Activated CD4-positive, alpha-beta T cell treated with anti-CD3 and anti-CD28 coated beads, Interleukin-2, amount 50 U/mL, for 1 hour (primary cell): ENCODE data around the gene TBC1D12.
"Not testable (repeated sequence)": the region's sequence is repeated elsewhere in the genome, so short reads cannot be mapped to it uniquely, and the experiment has no call there.

Source experiments
- DNase-seq: peaks from one replicate; pipeline ENCODE4 v3.0.0-alpha.2; 2020

Gene TBC1D12

DNA sequence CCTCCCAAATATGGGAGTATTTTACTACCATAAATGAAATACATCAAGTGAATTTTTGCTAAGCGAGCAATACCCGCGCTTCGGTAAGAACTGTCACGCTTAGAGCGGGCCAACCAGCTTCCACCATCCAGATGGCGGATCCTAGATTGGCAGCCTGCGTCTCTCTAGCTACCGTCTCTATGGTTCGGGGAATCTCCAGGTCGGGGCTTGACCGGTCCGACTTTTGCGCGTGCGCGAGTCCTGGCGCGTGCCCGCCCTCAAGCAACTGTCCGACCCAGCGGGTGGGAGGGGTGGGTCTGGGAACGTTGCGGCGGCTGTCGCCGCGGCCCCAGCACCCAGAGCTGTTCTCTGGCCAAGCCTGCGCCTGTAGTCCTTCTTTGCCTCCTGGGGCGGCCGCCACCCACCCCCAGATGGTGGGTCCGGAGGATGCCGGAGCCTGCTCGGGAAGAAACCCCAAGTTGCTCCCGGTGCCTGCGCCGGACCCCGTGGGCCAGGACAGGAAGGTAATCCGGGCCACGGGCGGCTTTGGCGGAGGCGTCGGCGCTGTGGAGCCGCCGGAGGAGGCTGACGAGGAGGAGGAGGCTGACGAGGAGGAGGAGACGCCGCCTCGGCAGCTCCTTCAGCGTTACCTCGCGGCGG lies at the start of gene TBC1D12:
Gene TBC1D12, plus strand, starts transcription at position 338 of the 639 bp plus-strand sequence. Its CDS starts 73 bp downstream, at position 411.
- peak; percentile 3 for DNase-seq

DNA sequence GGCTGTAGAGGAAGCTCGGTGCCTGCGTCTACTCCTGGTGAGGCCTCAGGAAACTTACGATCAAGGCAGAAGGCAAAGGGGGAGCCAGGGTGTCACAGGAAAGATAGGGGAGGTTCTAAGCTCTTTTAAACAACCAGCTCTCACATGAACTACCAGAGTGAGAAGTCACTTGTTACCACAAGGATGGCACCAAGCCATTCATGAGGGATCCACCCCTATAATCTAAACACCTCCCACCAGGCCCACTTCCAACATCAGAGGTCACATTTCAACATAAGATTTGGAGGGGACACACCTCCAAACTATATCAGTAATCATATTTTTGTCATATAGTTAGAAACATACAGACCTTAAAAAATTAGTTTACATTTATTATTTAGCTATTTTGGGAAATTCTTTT lies 49.0 kb upstream of the TBC1D12 start:
- DNase-seq, result no peak

DNA sequence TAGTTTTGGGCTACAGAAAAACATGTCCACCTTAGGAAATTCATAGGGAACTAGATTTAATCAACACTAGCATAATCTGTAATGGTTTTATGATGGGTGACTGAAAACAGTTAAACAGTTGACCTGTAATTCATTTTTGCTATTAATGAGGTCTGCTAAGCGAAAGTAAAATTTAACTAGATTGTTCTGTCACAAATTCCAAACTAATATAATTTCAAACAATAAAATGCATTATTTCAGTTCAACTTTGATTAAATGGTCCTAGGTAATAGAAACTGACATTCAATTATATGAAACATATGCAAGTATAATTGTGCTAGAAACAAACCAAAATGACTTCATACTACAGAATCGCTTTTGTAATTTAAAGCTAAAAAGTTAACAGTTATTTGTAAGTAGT lies 46.5 kb upstream of the TBC1D12 start:
- DNase-seq, result no peak

DNA sequence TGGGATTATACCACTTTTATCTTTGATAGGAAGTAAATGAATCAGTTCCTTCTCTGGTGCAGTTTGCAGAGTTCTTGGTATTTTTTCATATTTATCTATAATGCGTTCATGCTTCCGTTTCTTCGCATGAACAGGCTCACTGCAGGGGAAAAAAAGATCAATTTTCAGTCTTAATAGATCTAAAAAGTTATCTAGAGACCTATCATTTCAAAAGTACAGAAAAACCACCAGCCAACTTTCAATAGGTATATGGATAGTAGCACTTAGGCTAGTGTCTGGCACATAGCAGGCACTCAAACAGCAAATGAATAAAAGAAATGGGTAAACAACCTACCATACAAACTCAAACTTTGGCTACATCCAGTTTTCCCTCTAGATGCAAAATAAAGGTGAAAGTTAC lies 45.1 kb upstream of the TBC1D12 start:
- no peak for DNase-seq

DNA sequence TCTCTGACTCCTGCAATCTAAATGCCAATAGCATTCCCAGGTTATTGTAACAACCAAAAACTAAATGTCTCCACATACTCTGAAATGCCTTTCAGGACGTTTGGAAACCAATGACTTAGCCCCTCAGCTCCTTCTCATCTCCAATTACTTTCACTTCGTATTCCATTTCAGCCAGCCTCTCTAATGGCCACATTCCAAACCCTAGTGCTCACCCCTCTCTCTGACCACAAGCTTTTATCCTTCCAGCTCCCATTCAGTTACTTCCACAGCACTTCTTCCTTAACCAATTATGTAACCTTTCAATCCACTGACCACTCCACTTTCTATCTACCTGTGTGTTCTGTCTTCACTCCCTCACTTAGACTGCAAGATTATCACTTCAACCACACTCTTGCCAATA lies 43.9 kb upstream of the TBC1D12 start:
- DNase-seq, result no peak

DNA sequence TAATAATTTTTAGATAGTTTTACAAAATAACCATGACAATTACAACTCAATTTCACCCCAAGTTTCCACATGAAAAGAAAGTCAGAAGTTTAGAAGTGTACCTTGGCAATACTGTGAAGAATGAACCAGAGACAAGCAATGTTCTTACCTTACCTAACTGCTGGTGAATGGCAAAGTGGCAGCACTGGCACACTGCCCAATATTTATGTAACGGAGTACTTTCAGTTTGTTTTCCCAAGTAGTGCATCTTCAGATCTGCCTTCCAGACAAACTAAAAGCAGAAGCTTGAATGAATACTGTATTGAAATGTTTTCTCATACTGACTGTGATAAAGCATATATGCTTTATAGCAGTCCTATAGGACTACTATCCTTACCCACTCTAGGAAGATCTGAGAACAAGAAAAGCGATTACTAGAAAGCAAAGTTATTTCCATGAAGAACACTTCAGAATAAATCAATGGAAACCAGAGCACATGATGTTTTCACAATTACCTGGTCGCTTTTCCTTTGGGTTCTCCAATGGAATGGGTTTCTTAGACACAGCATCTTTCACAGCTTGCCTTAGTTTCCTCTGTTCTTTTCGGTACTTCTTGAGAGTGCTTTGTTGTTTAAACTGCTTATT lies 41.1 kb upstream of the TBC1D12 start:
- peak; percentile 13 for DNase-seq

DNA sequence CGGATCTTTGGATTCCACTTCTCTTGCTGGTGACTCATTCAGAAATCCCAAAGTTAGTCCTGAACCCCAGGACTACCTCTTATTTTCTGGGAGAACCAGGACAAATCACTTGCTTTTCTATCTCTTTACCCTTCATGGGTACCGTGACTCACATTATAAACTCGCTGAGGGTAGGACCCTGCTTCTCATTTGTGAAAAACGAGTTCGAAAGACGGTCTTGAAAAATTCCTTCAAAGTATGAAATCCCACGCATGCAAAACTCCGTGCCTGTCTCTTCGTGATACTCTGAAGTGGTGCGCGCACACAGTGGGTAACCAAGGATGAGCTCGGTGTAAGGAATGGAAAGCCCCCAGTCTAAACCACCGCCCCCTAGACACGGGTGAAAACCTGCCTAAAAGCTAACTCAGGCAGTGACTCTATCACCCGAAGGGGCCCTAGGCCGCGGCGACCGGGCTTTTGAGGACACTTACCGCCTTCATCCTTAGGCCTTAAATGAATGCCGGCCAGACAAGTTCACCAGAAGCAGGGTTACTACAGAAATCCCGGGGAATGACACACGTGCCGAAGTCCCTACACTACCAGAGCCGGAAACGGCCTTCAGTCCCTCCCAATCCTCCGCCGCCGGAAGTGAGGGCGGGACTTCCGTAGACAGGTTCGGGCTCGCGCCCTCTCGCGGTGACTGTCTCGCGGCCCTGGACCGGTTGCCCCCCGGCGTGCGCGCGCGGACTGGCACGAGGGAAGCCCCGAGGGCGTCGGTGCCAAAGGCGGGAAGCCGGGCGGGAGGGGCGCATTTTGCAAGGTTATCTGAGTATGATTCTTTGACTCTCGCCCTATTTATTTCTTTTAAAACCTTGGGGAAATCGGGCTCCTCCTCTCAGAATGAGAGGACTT lies 39.7 kb upstream of the TBC1D12 start, which contains the start of gene NOC3L:
Gene NOC3L, minus strand, starts transcription at position 580 of the 891 bp plus-strand sequence. Its CDS starts 101 bp downstream, at position 479.
- DNase-seq, result peak; percentile 94

DNA sequence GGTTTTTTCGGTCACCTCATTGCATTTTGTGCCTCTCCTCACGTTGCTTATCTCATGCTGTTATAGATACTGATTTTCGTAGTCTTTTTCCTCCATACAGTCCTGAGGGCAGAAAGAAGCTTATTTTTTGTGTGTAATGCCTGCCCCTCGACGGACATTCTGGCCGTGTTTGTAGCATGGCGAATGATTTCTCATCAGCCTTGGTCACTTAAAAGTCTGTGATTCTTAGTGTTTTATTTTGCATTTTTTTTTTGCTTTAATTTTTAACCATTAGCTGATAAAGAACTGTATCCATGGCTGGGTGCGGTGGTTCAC lies 39.1 kb upstream of the TBC1D12 start:
- DNase-seq, result no peak

DNA sequence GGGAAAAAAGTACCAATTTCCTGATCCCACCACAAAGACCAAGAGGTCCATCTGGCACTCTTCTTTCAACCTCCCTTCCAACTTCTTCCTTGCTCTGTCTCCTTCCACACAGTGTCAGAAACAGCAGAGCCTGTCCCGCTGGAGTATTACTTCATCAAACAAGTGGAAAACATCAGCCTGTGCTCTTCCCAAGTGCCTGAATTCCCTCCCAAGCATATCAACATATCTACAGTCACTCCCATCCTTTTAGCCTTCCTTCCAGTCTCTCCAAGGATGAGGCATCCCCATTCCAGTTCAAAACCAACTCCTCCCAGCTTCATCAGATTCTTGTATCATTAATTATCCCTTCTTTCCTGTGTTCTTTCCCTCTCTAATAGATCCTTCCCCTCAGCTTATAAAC lies 37.9 kb upstream of the TBC1D12 start:
- DNase-seq, result no peak

DNA sequence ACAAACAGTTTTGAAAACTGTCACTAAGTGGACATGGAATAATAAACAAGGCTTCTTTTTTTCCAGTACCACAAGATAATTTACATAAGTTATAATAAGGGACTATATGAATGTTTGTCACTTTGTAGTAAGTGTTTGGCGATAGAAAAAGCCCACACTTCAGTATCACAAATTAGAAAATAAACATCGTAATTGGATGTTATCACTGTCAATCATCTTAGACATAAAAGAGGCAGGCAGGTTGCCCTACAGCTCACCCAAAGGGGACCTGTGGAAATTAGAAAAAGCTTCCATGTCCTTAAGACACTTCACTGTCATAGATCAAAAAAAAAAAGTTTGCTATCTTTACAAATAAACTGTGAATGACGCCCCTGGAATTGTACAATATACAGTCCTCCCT lies 36.0 kb upstream of the TBC1D12 start:
- DNase-seq, result no peak

DNA sequence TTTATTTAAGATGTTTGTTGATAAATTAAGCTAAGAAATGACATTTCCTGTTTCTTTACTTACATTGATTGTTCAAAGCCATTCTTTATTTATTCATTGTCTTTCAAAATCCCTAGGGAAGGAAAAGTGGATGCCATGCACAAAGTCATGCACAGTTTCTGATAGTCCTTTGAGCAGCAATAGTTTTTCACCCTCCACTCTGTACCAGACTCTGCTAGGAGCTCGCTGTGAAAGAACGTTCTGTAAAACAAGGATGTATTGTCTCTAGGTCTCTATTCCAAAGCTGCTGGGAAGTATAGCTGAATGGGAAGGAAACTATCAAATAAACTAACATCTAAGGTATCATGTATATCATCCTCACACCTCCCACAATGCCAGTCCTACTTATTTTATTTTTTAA lies 31.8 kb upstream of the TBC1D12 start:
- no peak for DNase-seq

DNA sequence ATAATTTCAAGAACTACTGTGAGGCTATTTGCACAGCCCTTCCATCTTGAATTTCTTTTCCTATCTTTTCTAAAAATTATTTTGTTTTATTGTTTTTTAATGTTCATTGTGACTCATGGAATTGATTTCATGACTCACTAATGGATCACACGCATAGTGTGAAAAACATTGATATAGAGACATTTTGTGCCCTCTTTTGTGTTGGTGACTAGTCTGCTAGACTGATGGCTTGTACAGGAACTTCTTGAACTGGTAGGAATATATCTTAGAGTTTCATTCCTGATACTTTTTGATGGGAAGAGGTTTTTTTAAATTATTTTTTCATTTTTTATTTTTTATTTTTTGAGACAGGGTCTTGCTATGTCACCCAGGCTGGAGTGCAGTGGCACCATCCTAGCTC lies 27.0 kb upstream of the TBC1D12 start:
- DNase-seq, result no peak

DNA sequence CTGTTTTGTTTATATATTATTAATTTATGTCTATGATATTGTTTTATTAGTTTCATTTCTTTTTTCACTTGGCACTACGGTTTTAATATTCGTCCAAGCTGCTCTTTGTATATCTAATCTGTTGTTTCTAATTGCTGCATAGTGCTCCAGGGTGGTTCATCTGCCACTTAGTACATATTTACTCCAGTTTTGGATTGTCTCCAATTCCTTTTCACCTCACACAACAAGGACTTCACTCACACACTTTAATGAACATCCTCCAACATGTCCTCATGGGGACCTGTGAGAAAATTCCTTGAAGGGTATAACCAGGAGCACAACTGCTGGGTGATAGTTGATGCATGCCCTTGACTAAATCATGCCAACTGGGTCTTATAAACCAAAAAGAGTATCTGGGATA lies 25.5 kb upstream of the TBC1D12 start:
- DNase-seq, result no peak

DNA sequence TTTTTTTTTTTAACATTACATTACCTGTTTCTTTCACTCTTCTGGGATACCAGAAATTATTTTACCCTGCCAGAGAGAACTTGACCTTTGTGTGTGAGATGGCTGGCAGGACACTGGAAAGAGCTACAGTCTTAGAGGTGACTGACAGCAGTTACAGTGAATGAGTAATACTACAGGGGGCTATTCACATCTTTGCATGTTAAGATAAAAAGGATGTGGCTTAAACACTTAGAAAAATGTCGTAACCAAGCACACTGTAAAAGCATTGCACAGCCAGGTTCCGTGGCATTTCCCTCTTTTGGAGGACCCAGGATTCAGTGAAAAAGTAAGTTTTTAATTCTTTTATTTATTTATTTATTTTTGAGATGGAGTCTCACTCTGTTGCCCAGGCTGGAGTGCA lies 18.8 kb upstream of the TBC1D12 start:
- no peak for DNase-seq

DNA sequence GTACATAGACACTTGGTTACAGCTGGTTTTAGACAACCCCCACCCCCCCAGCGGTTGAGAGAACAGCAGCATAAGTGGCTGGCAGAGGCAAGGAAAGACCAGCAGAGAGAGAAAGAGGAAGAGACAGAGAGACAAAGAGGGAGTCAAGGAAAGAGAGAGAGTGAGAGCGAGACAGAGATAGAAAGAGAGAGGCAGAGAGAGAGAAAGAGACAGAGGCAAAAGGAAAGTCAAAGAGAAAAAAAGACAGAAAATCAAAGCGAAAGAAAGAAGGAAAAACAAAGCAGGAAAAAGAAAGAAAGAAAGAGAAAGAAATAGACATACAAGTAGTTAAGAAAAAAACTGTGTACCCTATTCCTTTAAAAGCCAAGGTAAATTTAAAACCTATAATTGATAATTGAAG lies 16.6 kb upstream of the TBC1D12 start:
- not testable (repeated sequence) for DNase-seq

DNA sequence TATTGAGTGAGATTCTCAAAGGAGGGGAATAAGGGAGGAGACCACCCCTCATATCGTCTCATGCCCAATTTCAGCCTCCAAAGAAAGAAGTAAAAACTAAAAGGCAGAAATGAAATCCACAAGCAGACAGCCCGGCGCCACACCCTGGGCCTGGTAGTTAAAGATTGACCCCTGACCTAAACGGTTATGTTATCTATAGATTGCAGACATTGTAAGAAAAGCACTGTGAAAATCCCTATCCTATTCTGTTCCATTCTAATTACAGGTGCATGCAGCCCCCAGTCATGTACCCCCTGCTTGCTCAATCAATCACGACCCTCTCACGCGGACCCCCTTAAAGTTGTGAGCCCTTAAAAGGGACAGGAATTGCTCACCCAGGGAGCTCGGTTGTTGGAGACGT lies 10.2 kb upstream of the TBC1D12 start:
- DNase-seq, result not testable (repeated sequence)

DNA sequence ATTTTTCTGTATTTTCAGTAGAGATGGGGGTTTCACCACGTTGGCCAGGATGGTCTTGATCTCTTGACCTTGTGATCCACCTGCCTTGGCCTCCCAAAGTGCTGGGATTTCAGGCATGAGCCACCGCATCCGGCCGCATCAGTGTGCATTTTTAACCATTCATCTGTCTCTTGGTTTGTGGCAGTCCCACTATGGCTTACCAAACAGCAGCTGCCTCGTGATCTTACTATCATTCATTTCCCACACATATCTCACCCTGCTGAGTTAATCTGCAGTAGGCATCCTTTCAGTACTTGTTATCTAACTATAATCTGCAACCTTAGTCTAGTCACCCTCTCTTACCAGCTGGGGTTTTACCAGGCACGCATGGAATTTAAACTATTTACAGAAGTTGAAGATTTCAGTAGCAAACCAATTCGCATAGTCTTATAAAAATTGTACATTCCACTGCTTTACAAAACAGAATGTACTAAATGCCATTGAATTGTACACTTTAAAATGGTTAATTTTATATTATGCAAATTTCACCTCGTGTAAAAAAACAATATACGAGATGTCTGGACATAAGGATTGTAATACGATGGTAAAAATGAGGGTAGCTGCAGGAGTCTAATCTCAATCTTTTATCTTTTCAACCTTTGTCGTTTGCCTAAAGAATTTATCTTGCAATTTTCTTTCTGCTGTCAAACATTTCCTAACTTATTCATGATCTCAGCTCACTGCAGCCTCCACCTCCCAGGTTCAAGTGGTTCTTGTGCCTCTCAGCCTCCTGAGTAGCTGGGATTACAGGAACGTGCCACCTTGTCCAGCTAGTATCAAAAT lies 4.6 kb upstream of the TBC1D12 start:
- no peak for DNase-seq

DNA sequence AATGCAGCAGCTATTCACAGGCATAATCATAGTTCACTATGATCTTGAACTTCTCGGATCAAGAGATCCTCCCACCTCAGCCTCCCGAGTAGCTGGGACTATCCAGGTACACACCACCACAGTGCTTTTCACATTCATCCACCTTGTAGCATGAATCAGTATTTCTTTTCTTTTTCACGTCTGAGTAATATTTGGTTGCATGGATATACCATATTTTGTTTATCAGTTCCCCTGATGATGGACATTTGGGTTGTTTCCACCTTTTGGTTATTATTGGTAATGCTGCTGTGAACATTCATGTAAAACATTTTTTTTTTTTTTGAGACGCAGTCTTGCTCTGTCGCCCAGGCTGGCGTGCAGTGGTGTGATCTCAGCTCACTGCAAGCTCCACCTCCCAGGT lies 3.6 kb upstream of the TBC1D12 start:
- DNase-seq, result no peak

DNA sequence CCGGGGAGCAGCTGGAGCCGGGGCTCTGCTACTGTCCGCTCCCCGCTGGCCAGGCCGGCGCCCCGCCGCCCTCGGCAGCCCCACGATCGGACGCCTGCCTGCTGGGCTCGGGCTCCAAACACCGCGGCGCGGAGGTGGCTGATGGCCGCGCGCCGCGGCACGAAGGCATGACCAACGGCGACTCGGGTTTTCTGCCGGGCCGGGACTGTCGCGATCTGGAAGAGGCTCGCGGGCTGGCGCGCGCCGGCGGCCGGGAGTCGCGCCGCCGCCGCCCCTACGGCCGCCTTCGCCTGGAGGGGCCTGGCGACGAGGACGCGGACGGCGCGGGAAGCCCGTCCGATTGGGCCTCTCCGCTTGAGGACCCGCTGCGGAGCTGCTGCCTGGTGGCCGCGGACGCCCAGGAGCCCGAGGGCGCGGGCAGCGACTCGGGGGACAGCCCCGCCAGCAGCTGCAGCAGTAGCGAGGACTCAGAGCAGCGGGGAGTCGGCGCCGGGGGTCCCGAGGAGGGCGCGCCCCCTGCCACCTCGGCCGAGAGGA lies 570 bp downstream of the TBC1D12 start:
- DNase-seq, result no peak

DNA sequence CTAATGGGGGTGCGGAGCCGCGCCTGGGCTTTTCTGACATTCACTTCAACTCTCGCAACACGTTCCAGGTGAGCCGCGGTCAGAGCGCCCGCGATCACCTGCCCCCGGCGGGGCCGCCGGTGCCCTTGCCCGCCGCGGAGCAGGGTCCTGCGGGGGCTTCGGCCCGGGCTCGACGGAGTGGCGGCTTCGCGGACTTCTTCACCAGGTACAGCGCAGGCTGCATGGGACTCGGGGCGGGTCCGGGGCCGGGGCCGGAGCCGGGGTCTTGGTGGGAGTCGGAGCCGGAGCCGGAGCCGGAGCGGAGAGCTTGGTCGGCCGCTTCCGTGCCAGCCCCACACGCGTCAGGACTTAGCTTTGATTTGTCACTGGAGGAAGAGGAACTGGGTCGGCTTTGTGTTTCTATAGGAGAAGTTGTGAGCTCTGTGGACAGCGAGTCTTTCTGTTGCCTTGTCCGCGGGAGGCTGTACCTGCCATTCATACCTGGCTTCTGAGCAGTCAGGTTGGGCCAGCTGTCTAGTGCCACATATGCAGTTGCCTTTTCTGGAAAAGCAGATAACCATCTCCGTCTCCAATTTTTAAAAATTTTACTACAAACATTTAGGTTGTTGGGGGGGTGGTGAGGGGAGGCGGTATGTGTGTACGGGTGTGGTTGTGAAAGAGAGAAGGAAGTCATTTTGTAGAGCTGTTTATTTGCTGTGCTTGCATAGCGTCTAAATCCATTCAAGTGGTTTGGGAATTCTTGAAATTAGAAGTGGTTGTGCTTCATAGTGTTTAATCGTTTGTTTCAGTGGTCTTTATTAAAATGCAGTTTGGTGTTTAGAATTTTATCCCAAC lies 1.3 kb downstream of the TBC1D12 start:
- no peak for DNase-seq

DNA sequence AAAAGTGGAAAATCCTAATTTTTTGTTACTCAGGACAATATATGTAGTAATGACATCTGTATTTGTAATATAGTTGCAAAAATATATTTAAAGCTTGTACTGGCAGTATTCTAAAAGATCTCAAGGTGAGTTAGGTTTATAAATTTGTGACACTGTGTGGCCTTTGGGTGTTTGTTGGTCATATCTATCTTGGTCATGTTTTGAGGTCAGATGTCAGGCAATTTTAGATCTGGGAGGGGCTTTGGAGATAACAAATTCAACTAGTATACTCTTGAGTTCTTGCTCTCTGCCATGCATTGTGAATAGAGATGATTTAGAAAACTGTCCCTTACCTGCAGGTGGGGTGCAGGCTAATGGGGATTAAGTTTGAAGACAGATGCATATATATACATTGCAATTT lies 3.1 kb downstream of the TBC1D12 start:
- DNase-seq, result no peak

DNA sequence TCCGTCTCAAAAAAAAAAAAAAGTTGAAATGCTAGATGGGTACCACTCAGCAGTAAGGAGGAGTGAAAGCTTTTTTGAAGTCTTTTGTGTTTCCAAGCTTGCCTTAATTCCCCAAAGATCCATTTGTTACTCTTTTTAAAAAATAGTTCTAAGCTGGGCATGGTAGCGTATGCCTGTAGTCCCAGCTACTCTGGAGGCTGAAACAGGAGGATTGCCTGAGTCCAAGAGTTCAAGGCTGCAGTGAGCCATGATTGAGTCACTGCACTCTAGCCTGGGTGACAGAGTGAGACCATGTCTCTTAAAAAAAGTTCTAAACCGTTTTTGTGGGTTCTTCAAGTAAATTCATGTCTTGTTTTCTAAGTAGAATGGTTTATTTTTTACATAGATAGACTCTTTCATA lies 5.3 kb downstream of the TBC1D12 start:
- DNase-seq, result no peak
